Retinal pigment epithelial cell (primary cell): ENCODE data around the gene HACL1.
A peak's percentile ranks its signal among the peaks of the same experiment; 100 is the strongest.

ENCODE experiments used
- DNase-seq: peaks from one replicate; pipeline ENCODE4 v3.0.0-alpha.2; 2010; ENCODE audit warnings: low read depth
- H3K4me3 ChIP-seq: 2 replicates; pipeline ENCODE4 v1.5.1; 2011; ENCODE audit warnings: mild to moderate bottlenecking, low read length, control low read depth, moderate library complexity
- TF ChIP-seq, protein P1 (sequence below): conservative IDR thresholded peaks from 2 replicates; pipeline ENCODE4 v1.5.1; 2011; ENCODE audit warnings: low read depth, low read length, control low read depth, inconsistent platforms

Gene HACL1

GRCh38 chr3:15601399-15602145 is at the start of gene HACL1, which contains the start of gene BTD:
Gene HACL1 (minus strand): TSS chr3:15601569. CDS start chr3:15601463, 106 bp downstream.
Gene BTD (plus strand): TSS chr3:15601745. CDS start chr3:15635440, 33,695 bp downstream.
- DNase-seq = peak; percentile 99
- TF ChIP-seq, protein P1, sequence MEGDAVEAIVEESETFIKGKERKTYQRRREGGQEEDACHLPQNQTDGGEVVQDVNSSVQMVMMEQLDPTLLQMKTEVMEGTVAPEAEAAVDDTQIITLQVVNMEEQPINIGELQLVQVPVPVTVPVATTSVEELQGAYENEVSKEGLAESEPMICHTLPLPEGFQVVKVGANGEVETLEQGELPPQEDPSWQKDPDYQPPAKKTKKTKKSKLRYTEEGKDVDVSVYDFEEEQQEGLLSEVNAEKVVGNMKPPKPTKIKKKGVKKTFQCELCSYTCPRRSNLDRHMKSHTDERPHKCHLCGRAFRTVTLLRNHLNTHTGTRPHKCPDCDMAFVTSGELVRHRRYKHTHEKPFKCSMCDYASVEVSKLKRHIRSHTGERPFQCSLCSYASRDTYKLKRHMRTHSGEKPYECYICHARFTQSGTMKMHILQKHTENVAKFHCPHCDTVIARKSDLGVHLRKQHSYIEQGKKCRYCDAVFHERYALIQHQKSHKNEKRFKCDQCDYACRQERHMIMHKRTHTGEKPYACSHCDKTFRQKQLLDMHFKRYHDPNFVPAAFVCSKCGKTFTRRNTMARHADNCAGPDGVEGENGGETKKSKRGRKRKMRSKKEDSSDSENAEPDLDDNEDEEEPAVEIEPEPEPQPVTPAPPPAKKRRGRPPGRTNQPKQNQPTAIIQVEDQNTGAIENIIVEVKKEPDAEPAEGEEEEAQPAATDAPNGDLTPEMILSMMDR = peak; percentile 27
- H3K4me3 ChIP-seq = peak within 1 kb of the TSS; percentile 100

DNA sequence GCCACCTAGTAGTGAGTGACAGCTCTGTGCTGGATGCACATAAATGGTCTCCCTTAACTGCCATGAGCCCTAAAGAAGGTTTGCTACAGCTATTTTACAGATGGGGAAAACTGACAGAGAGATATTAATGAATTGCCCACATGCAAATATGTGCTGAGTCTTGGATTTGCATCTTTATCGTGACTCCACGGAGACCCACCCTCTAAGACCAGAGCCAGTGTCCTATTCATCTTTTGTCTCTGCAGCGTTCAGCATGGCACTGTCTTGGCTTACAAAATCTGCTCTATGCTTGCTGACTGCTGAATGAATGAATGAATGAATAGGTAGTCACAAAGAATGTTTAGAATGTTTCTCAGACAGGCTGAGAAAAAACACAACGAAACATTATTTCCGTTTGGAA is 48.5 kb upstream of the HACL1 start:
- no peak for DNase-seq
- TF ChIP-seq, protein P1 = no peak
- no peak overlapping the region for H3K4me3 ChIP-seq

- TF ChIP-seq, protein P1 = no peak
These were observed 48.0 kb upstream of the HACL1 start for GRCh38 chr3:15649341-15649740.

DNA sequence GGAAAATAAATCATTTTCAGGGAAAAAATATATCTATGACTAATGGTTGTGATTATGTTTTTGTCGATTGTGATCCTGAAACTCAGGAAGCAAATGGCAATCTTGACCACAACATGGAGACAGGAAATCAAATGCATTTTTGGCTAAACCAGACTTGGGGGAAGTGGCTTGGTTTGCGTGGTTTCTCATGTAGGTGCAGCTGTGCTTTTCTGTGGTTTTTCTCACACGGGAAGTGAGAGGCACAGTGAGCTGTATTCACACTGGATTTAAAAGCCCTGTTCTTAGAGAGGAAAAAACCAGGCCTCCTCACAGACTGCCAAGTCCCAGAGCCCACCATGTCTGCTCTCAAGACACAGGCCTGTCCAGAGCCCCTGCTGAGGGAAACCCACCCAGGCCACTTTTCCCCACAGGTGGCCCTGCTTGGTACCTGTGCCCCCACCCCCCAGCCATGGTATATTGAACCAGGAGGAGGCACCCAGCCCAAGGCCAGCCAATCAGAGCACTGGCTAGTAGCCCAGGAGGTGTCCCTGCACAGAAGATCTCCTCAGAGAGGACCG is 46.3 kb upstream of the HACL1 start:
- no peak overlapping the region for H3K4me3 ChIP-seq
- TF ChIP-seq, protein P1 = no peak
- DNase-seq = no peak

More at GRCh38 chr3:15649341-15649740, 48.0 kb upstream of the HACL1 start:
- DNase-seq = no peak
- no peak overlapping the region for H3K4me3 ChIP-seq

GRCh38 chr3:15646851-15647511 is 45.6 kb upstream of the HACL1 start:
- peak overlapping the region; percentile 17 for H3K4me3 ChIP-seq
- TF ChIP-seq, protein P1 = no peak

GRCh38 chr3:15645740-15646501 is 44.6 kb upstream of the HACL1 start:
- DNase-seq = peak; percentile 87
- no peak overlapping the region for H3K4me3 ChIP-seq
- TF ChIP-seq, protein P1 = no peak

More at GRCh38 chr3:15646851-15647511, 45.6 kb upstream of the HACL1 start:
- peak; percentile 96 for DNase-seq
